NCI-H82 treated with DMSO at 0.1 percent for 48 hours (cell line): ENCODE data around the gene VGF.
A peak's percentile ranks its signal among the peaks of the same experiment; 100 is the strongest.

Experiments used
- DNase-seq: peaks from one replicate; lab custom pipeline; 2025; ENCODE audit not compliant: unreplicated experiment; lab: John Stamatoyannopoulos, UW

VGF gene

GRCh38 chr7:101166909-101167644 is 1.7 kb upstream of the VGF start:
- DNase-seq = peak; percentile 59

GRCh38 chr7:101166648-101166908 is 1.2 kb upstream of the VGF start:
- no peak for DNase-seq

- DNase-seq = no peak
These were observed 734 bp upstream of the VGF start for GRCh38 chr7:101165958-101166647.

GRCh38 chr7:101164071-101164840 is 1.1 kb downstream of the VGF start:
- no peak for DNase-seq

GRCh38 chr7:101163279-101164070 is 1.9 kb downstream of the VGF start:
- no peak for DNase-seq

GRCh38 chr7:101162551-101163278 is 2.7 kb downstream of the VGF start:
- DNase-seq = no peak

GRCh38 chr7:101161692-101162471 is 3.5 kb downstream of the VGF start:
- no peak for DNase-seq

- no peak for DNase-seq
These were observed 4.5 kb downstream of the VGF start for GRCh38 chr7:101160910-101161309.

- DNase-seq = no peak
These were observed 5.4 kb downstream of the VGF start for GRCh38 chr7:101159696-101160674.

- no peak for DNase-seq
These were observed 8.3 kb downstream of the VGF start for GRCh38 chr7:101156866-101157589.

- no peak for DNase-seq
These were observed 9.1 kb downstream of the VGF start for GRCh38 chr7:101156277-101156676.

GRCh38 chr7:101155303-101155702 is 10.1 kb downstream of the VGF start:
- DNase-seq = no peak

- DNase-seq = no peak
These were observed 10.7 kb downstream of the VGF start for GRCh38 chr7:101154693-101155102.

- DNase-seq = peak; percentile 88
These were observed 11.2 kb downstream of the VGF start, which contains the start of gene AP1S1 for GRCh38 chr7:101153969-101154692. AP1S1 (plus strand) TSS chr7:101154476; CDS start chr7:101154515, 39 bp downstream.

GRCh38 chr7:101151908-101152651 is 13.3 kb downstream of the VGF start:
- no peak for DNase-seq

GRCh38 chr7:101140746-101141382 is 24.5 kb downstream of the VGF start:
- DNase-seq = no peak
